AG08395 (cell line): ENCODE results near the gene CXCR1.
"Not testable (repeated sequence)": the region's sequence is repeated elsewhere in the genome, so short reads cannot be mapped to it uniquely, and the experiment has no call there.

Experiments
- DNase-seq: peaks from one replicate; pipeline ENCODE4 v3.0.0; 2012; ENCODE audit warnings: mixed read lengths, low spot score

CXCR1 gene

GRCh38 chr2:218166791-218167190 is at the start of gene CXCR1:
Gene CXCR1, minus strand, starts transcription at chr2:218166962. Its CDS starts 1,751 bp downstream, at chr2:218165211.
- no peak for DNase-seq

- no peak for DNase-seq
Observed at GRCh38 chr2:218216336-218216673, 49.5 kb upstream of the CXCR1 start.

GRCh38 chr2:218214116-218214515 is 47.4 kb upstream of the CXCR1 start:
- no peak for DNase-seq

- no peak for DNase-seq
Observed at GRCh38 chr2:218209078-218209477, 42.3 kb upstream of the CXCR1 start.

- DNase-seq, result no peak
Observed at GRCh38 chr2:218202266-218202665, 35.5 kb upstream of the CXCR1 start.

- no peak for DNase-seq
Observed at GRCh38 chr2:218196974-218197373, 30.2 kb upstream of the CXCR1 start.

- DNase-seq, result no peak
Observed at GRCh38 chr2:218194880-218195279, 28.1 kb upstream of the CXCR1 start.

- no peak for DNase-seq
Observed at GRCh38 chr2:218193701-218194100, 26.9 kb upstream of the CXCR1 start.

GRCh38 chr2:218192902-218193430 is 26.2 kb upstream of the CXCR1 start:
- DNase-seq, result no peak

- DNase-seq, result no peak
Observed at GRCh38 chr2:218188528-218188927, 21.8 kb upstream of the CXCR1 start.

- DNase-seq, result no peak
Observed at GRCh38 chr2:218187296-218188015, 20.7 kb upstream of the CXCR1 start.

- no peak for DNase-seq
Observed at GRCh38 chr2:218186876-218187275, 20.1 kb upstream of the CXCR1 start.

GRCh38 chr2:218186355-218186766 is 19.6 kb upstream of the CXCR1 start:
- peak; percentile 80 for DNase-seq

GRCh38 chr2:218184331-218184730 is 17.6 kb upstream of the CXCR1 start:
- no peak for DNase-seq

GRCh38 chr2:218180467-218181114 is 13.8 kb upstream of the CXCR1 start:
- no peak for DNase-seq

- no peak for DNase-seq
Observed at GRCh38 chr2:218179782-218180181, 13.0 kb upstream of the CXCR1 start.

- DNase-seq, result no peak
Observed at GRCh38 chr2:218172845-218173244, 6.1 kb upstream of the CXCR1 start.

GRCh38 chr2:218171744-218172143 is 5.0 kb upstream of the CXCR1 start:
- DNase-seq, result not testable (repeated sequence)

GRCh38 chr2:218169757-218170546 is 3.2 kb upstream of the CXCR1 start:
- no peak for DNase-seq

- peak; percentile 36 for DNase-seq
Observed at GRCh38 chr2:218168635-218169462, 2.1 kb upstream of the CXCR1 start.

- DNase-seq, result no peak
Observed at GRCh38 chr2:218168016-218168415, 1.3 kb upstream of the CXCR1 start.

- DNase-seq, result no peak
Observed at GRCh38 chr2:218162814-218163213, 3.9 kb downstream of the CXCR1 start.
